GM23248 (cell line): ENCODE data around the gene ZBTB26. TPM values are rescaled to one million over a fixed set of nuclear protein-coding genes. Genes with fewer than 3 reads are reported as not detected.

Experiments
- DNase-seq: peaks from one replicate; pipeline ENCODE4 v3.0.0-alpha.2; 2015
- H2AFZ ChIP-seq: fragments of 200-600 bp; sonication (generic); 2 replicates; pipeline ENCODE4 v1.6.1; 2016; ENCODE audit warnings: antibody characterized with exemption
- H3F3A ChIP-seq: fragments of 200-600 bp; sonication (generic); 2 replicates; pipeline ENCODE4 v1.6.1; 2016; ENCODE audit warnings: mild to moderate bottlenecking, antibody characterized with exemption, mixed run types; ENCODE audit not compliant: insufficient read depth
- H3K27ac ChIP-seq: fragments of 200-600 bp; sonication (generic); 2 replicates; pipeline ENCODE4 v1.5.1; 2016; ENCODE audit warnings: mild to moderate bottlenecking
- H3K27me3 ChIP-seq: fragments of 200-600 bp; sonication (generic); replicated peaks from 2 replicates; pipeline ENCODE4 v1.6.1; 2016; ENCODE audit warnings: mild to moderate bottlenecking; ENCODE audit not compliant: insufficient read depth
- H3K36me3 ChIP-seq: fragments of 200-600 bp; sonication (generic); 2 replicates; pipeline ENCODE4 v1.6.1; 2016; ENCODE audit warnings: low read depth, mild to moderate bottlenecking
- H3K4me1 ChIP-seq: fragments of 200-600 bp; sonication (generic); 2 replicates; pipeline ENCODE4 v1.6.1; 2016; ENCODE audit warnings: mild to moderate bottlenecking; ENCODE audit not compliant: insufficient read depth
- H3K4me2 ChIP-seq: fragments of 200-600 bp; sonication (generic); one replicate; pipeline ENCODE4 v1.6.1; 2016; ENCODE audit warnings: mild to moderate bottlenecking; ENCODE audit not compliant: unreplicated experiment
- H3K4me3 ChIP-seq: fragments of 200-600 bp; sonication (generic); 2 replicates; pipeline ENCODE4 v1.5.1; 2016; ENCODE audit warnings: mild to moderate bottlenecking
- H3K79me2 ChIP-seq: fragments of 200-600 bp; sonication (generic); 2 replicates; pipeline ENCODE4 v1.6.1; 2016; ENCODE audit warnings: mild to moderate bottlenecking; ENCODE audit not compliant: insufficient read depth
- H3K9ac ChIP-seq: fragments of 200-600 bp; sonication (generic); 2 replicates; pipeline ENCODE4 v1.6.1; 2016; ENCODE audit warnings: mild to moderate bottlenecking
- H3K9me2 ChIP-seq: fragments of 200-600 bp; sonication (generic); 2 replicates; pipeline ENCODE4 v1.6.1; 2016; ENCODE audit warnings: mixed run types, mild to moderate bottlenecking, moderate library complexity; ENCODE audit not compliant: insufficient read depth
- H3K9me3 ChIP-seq: fragments of 200-600 bp; sonication (generic); one replicate; pipeline ENCODE4 v1.6.1; 2017; ENCODE audit warnings: low read depth
- H4K20me1 ChIP-seq: fragments of 200-600 bp; sonication (generic); 2 replicates; pipeline ENCODE4 v1.6.0; 2016; ENCODE audit not compliant: insufficient read depth
- EZH2 ChIP-seq: fragments of 200-600 bp; sonication (generic); IDR thresholded peaks from 2 replicates; pipeline ENCODE4 v1.6.1; 2018; ENCODE audit warnings: antibody characterized with exemption, mild to moderate bottlenecking; ENCODE audit not compliant: insufficient read depth, poor library complexity, severe bottlenecking
- EZH2phosphoT487 ChIP-seq: fragments of 200-600 bp; sonication (generic); IDR thresholded peaks from 2 replicates; pipeline ENCODE4 v1.6.1; 2018; ENCODE audit warnings: antibody characterized with exemption, moderate library complexity, mild to moderate bottlenecking, low read depth; ENCODE audit not compliant: insufficient read depth
- WGBS, 2 experiments: methylation state at CpG; one replicate each; pipeline ENCODE4 v1.1.6; 2015 to 2017; ENCODE audit warnings: low lambda C conversion rate in 2 of 2, low coverage in 1 of 2; ENCODE audit errors: missing lambda C conversion rate in 2 of 2; 5-methylcytosine and 5-hydroxymethylcytosine counted together
- in situ Hi-C: fragments of 300-500 bp; cut with MboI; formaldehyde crosslinking; loops from 2 replicates; pipeline ENCODE4 v1.15.0; 2020
- polyA plus RNA-seq: library from polyadenylated mRNA; unstranded; fragments of >200 nt; fragmentation: Nextera tagmentation; extraction: Ambion mirVana; gene quantifications from 2 replicates; pipeline ENCODE4 v1.2.1, GENCODE V29; 2016
- total RNA-seq: library from RNA; depleted of rRNA; stranded (reverse); fragments of >200 nt; shearing (Covaris generic); gene quantifications from 2 replicates; pipeline ENCODE4 v1.2.3, GENCODE V29; 2014

Gene ZBTB26
- total and polyA plus RNA-seq, 2 experiments from 2014 or later, result 1.8 to 5.2 TPM

DNA sequence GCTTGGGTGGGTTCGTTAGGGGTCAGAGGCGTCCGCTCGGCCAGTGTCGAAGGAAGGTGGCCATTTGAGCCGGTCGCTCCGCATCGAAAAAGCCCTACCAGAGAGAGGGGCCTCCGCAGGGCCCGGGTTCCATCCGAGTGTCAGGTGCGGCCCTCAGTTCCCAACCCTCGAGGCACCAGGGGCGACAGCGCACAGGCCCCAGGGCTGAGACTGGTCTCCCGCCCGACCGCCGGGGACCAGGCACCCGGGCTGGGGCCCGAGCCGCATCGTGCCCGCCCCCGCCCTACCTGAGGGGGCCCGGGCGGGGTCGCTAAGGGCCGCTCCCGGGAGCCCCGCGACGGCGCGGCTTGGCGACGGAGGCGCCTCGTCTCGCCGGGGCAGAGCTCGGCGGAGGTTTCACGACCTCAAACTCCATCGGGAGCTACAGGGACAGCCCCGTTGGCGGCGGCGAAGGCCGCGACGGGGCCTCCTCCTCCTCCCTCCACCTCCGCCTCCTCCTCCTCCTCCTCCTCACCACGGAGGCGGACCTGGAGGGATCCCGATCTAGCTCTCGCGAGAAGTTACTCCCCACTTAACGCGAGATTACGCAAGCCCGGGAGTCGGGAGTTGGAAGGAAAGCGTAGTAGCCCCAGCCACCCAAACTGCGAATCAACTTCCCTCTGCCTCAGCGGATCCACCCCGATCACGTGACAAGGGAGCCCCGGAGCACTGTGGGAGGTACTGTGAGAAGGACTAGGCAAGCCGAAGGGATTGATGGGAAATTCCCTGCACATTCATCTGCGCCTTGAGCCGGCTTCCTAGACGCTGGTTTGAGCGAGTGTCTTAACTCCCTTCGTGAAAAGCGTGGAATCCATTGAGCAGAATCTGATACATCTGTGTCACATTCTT lies 26.2 kb downstream of the ZBTB26 start, which contains the start of gene RC3H2:
TSS of gene RC3H2 (minus strand) at position 537 of the 888 bp plus-strand sequence. CDS start 7,850 bp downstream, outside the sequence.
- Histone ChIP-seq H3K27ac (peak within 1 kb of the TSS; percentile 81), H3K9ac (peak within 1 kb of the TSS; percentile 96), H3K4me3 (peak within 1 kb of the TSS; percentile 95), H3K4me2 (peak within 1 kb of the TSS; percentile 99), H2AFZ (peak within 1 kb of the TSS; percentile 93), H3K9me3 (no peaks in the 10 kb centered on the region), H4K20me1 (no peaks in the 10 kb centered on the region), H3F3A (peaks cover 44% of the 10 kb centered on the region), H3K79me2 (peaks cover 72% of the 10 kb centered on the region), H3K9me2 (no peaks in the 10 kb centered on the region), H3K27me3 (no peaks in the 10 kb centered on the region), H3K4me1 (peaks cover 28% of the 10 kb centered on the region), H3K36me3 (peaks cover 1% of the 10 kb centered on the region)
- no peak for TF ChIP-seq EZH2phosphoT487
- no peak for TF ChIP-seq EZH2
- DNase-seq, result peak; percentile 100
- in situ Hi-C loops, result no loop called here
- WGBS, 2 experiments, result 1% methylated on average over 48 to 55 of the region's 77 CpGs

DNA sequence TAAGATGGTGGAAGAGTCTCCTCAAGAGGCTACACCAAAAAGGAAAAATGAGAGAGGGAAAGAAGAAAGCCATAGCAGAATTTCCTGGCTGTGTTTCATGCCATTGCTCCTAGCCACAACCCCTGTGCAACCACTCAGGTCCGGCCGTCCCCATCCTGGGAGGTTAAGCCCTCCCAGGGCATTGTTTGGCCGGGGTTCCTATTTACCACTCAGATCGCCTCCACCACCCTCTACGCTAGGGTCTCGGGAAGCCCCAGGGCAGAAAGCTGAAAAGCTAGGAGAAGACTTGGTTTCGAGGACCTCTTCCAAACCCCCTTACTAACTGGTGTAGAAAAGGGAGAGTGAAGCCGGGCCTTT lies 26.9 kb downstream of the ZBTB26 start:
- Histone ChIP-seq H2AFZ (peak overlapping the region; percentile 75), H3K4me2 (peak overlapping the region; percentile 99), H3K9me2 (no peaks in the 10 kb centered on the region), H3F3A (peaks cover 44% of the 10 kb centered on the region), H3K9me3 (no peaks in the 10 kb centered on the region), H3K36me3 (no peaks in the 10 kb centered on the region; the same call in 1 of the 2 replicates), H3K27ac (peak overlapping the region; percentile 81), H3K4me3 (peak overlapping the region; percentile 95), H3K4me1 (peaks cover 31% of the 10 kb centered on the region), H3K9ac (peak overlapping the region; percentile 96), H3K27me3 (no peaks in the 10 kb centered on the region), H4K20me1 (no peaks in the 10 kb centered on the region; the same call in 1 of the 2 replicates), H3K79me2 (peaks cover 72% of the 10 kb centered on the region)
- TF ChIP-seq EZH2, result no peak
- no peak for TF ChIP-seq EZH2phosphoT487
- 0 to 1% methylated on average over 8 of the region's 8 CpGs for WGBS, 2 experiments
- peak; percentile 65 for DNase-seq
- in situ Hi-C loops, result no loop called here

DNA sequence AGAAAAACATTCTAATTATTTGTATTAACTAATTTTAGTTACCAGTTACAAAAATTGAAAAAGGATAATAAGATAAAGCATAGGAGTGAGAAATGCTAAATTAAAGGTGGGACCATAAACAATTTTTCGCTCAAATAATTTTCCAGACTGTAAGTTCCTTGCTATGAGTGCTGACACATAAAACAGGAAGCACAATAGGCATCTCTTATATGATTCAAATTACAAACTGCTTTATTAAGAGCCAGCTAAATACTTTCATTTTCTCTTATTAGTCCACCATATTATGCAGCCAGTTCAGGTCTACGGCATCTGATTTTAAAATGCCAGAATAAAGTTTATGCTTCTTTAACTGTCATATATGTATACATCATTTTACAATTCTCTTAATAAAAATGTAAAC lies 30.5 kb downstream of the ZBTB26 start:
- peaks cover 93% of the 10 kb centered on the region for H3K79me2 ChIP-seq
- WGBS, 2 experiments, result 70 to 72% methylated on average over 2 of the region's 2 CpGs
- no peak overlapping the region for H2AFZ ChIP-seq
- H3K9me2 ChIP-seq, result no peaks in the 10 kb centered on the region
- in situ Hi-C loops, result no loop called here
- TF ChIP-seq EZH2 (no peak), EZH2phosphoT487 (no peak)
- H4K20me1 ChIP-seq, result peaks cover 7% of the 10 kb centered on the region; the same call in 1 of the 2 replicates
- no peaks in the 10 kb centered on the region for H3K27me3 ChIP-seq
- peak overlapping the region; percentile 43 for H3K9ac ChIP-seq
- H3K9me3 ChIP-seq, result no peaks in the 10 kb centered on the region
- H3K4me3 ChIP-seq, result peak overlapping the region; percentile 55
- H3F3A ChIP-seq, result peaks cover 46% of the 10 kb centered on the region
- H3K4me1 ChIP-seq, result peaks cover 41% of the 10 kb centered on the region
- H3K4me2 ChIP-seq, result peak overlapping the region; percentile 75
- peak; percentile 58 for DNase-seq
- peak overlapping the region; percentile 15; the same call in 1 of the 2 replicates for H3K27ac ChIP-seq
- H3K36me3 ChIP-seq, result peaks cover 14% of the 10 kb centered on the region

DNA sequence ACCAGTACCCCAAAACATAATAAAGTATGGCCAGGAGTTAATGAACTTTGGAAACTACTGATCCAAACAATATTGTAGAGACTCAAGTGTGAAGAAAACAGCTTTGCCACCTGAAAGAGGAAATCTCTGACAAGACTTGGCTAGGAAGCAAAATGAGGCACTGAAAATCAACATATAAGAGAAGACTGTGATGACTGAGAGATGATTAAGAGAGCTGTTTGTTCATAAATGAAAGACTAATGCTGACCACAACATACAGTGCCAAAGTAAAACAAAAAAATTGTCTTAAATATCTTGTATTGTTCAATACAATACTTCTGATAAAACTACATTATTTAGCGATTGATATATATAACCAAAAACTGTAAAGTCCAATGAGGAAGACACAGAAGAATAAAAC lies 33.3 kb downstream of the ZBTB26 start:
- Histone ChIP-seq H3K4me3 (no peak overlapping the region), H3K27ac (peak overlapping the region; percentile 28; the same call in 1 of the 2 replicates), H3K4me1 (peaks cover 36% of the 10 kb centered on the region), H3K27me3 (no peaks in the 10 kb centered on the region), H3K9me3 (no peaks in the 10 kb centered on the region), H3F3A (peaks cover 28% of the 10 kb centered on the region), H3K79me2 (peaks cover 100% of the 10 kb centered on the region), H3K36me3 (peaks cover 38% of the 10 kb centered on the region), H3K9ac (no peak overlapping the region), H3K4me2 (peak overlapping the region; percentile 38), H4K20me1 (peaks cover 11% of the 10 kb centered on the region; the same call in 1 of the 2 replicates), H3K9me2 (no peaks in the 10 kb centered on the region), H2AFZ (no peak overlapping the region)
- in situ Hi-C loops, result no loop called here
- TF ChIP-seq EZH2phosphoT487, result no peak
- no peak for TF ChIP-seq EZH2
- DNase-seq, result peak; percentile 70
- 100% methylated on average over 1 of the region's 1 CpG for WGBS, 2 experiments
